B cell (primary cell): ENCODE measurements around the gene KRTAP2-4. TPM values are rescaled to one million over a fixed set of nuclear protein-coding genes. Genes with fewer than 3 reads are reported as not detected.
"Not testable (repeated sequence)": the region's sequence is repeated elsewhere in the genome, so short reads cannot be mapped to it uniquely, and the experiment has no call there.

Experiments used
- ATAC-seq: fragments of 200-7000 bp; cut with Tn5 transposase; one replicate; pipeline ENCODE4 v1.10.0; 2021; ENCODE audit warnings: low read depth, mild to moderate bottlenecking, moderate number of reproducible peaks, moderate library complexity
- CTCF ChIA-PET: fragments of 350-600 bp; sonication (Branson Sonifier 250); formaldehyde crosslinking; loops from one replicate; lab custom pipeline; 2021; ENCODE audit warnings: antibody characterized with exemption, inconsistent platforms; lab: Charles Lee
- POLR2A ChIA-PET: fragments of 350-600 bp; sonication (Branson Sonifier 250); formaldehyde crosslinking; loops from one replicate; lab custom pipeline; 2021; ENCODE audit warnings: antibody characterized with exemption; lab: Charles Lee
- DNase-seq: peaks from one replicate; pipeline ENCODE4 v3.0.0; 2013
- H2AFZ ChIP-seq: 2 replicates; pipeline ENCODE4 v1.6.1; 2012; ENCODE audit warnings: mild to moderate bottlenecking, low read depth, low read length; ENCODE audit not compliant: insufficient read depth, poor library complexity, severe bottlenecking
- H3K27ac ChIP-seq, 2 donors: 1 replicate in 1 of 2; 2 replicates in 1 of 2; pipeline ENCODE4 v1.5.1; 2012 to 2013; ENCODE audit warnings: low read length in 2 of 2, mild to moderate bottlenecking in 2 of 2, moderate library complexity in 1 of 2
- H3K27me3 ChIP-seq, 4 experiments: fragments of 200-600 bp in 1 of 4; sonication (generic) in 1 of 4; replicated peaks in 1 of 4; 1 replicate in 2 of 4; 2 replicates in 2 of 4; pipeline versions ENCODE4 v1.6.1 to v1.7.0; 2013 to 2016; ENCODE audit warnings: low read length in 3 of 4, mild to moderate bottlenecking in 2 of 4, mixed read lengths in 1 of 4, moderate library complexity in 1 of 4; ENCODE audit not compliant: insufficient read depth in 4 of 4, control insufficient read depth in 3 of 4; ENCODE audit errors: control extremely low read depth in 1 of 4
- H3K36me3 ChIP-seq, 2 experiments: replicated peaks in 1 of 2; 1 replicate in 1 of 2; 2 replicates in 1 of 2; pipeline versions ENCODE4 v1.6.1 to v1.7.1; 2013; ENCODE audit warnings: low read length in 1 of 2; ENCODE audit not compliant: insufficient read depth in 2 of 2, control insufficient read depth in 1 of 2; ENCODE audit errors: control extremely low read depth in 1 of 2, extremely low read depth in 1 of 2
- H3K4me1 ChIP-seq, 2 donors: fragments of 200-600 bp in 1 of 2; sonication (generic) in 1 of 2; 1 replicate in 1 of 2; 2 replicates in 1 of 2; pipeline versions ENCODE4 v1.5.1 to v1.6.1; 2013 to 2017; ENCODE audit warnings: low read length in 2 of 2; ENCODE audit not compliant: control insufficient read depth in 2 of 2, insufficient read depth in 2 of 2
- H3K4me2 ChIP-seq: replicated peaks from 2 replicates; pipeline ENCODE3; 2012; ENCODE audit warnings: mild to moderate bottlenecking, low read depth, low read length; ENCODE audit not compliant: poor library complexity, severe bottlenecking
- H3K4me3 ChIP-seq, 5 experiments: fragments of 200-600 bp in 1 of 5; sonication (generic) in 1 of 5; 1 replicate in 3 of 5; 2 replicates in 2 of 5; pipeline versions ENCODE4 v1.5.1 to v1.7.0; 2011 to 2016; ENCODE audit warnings: low read length in 4 of 5, mild to moderate bottlenecking in 4 of 5, low read depth in 2 of 5, control low read depth in 1 of 5, moderate library complexity in 1 of 5; ENCODE audit not compliant: insufficient read depth in 1 of 5; ENCODE audit errors: control extremely low read depth in 1 of 5, extremely low read depth in 1 of 5
- H3K79me2 ChIP-seq: fragments of 200-600 bp; sonication (generic); one replicate; pipeline ENCODE4 v1.6.0; 2016; ENCODE audit warnings: low read length; ENCODE audit not compliant: control insufficient read depth, insufficient read depth
- H3K9ac ChIP-seq: fragments of 200-600 bp; sonication (generic); 2 replicates; pipeline ENCODE4 v1.6.1; 2017; ENCODE audit warnings: mild to moderate bottlenecking, low read length, moderate library complexity
- H3K9me3 ChIP-seq, 3 donors: one replicate each; pipeline versions ENCODE4 v1.6.1 to v1.7.1; 2013; ENCODE audit warnings: low read length in 2 of 3; ENCODE audit not compliant: control insufficient read depth in 2 of 3, insufficient read depth in 1 of 3; ENCODE audit errors: control extremely low read depth in 1 of 3
- H4K20me1 ChIP-seq: 2 replicates; pipeline ENCODE4 v1.6.0; 2012; ENCODE audit warnings: mild to moderate bottlenecking, low read length; ENCODE audit not compliant: insufficient read depth, control insufficient read depth, poor library complexity, severe bottlenecking
- H3K27ac Mint-ChIP-seq: one replicate; pipeline ENCODE4 v1.8.0; 2021; ENCODE audit warnings: mixed read lengths
- H3K27me3 Mint-ChIP-seq: one replicate; pipeline ENCODE4 v1.8.0; 2021; ENCODE audit warnings: mixed read lengths
- H3K4me1 Mint-ChIP-seq: one replicate; pipeline ENCODE4 v1.8.0; 2021; ENCODE audit warnings: mixed read lengths
- H3K4me3 Mint-ChIP-seq: one replicate; pipeline ENCODE4 v1.8.0; 2021; ENCODE audit warnings: mixed read lengths
- H3K9me3 Mint-ChIP-seq: one replicate; pipeline ENCODE4 v1.8.0; 2022; ENCODE audit warnings: mixed read lengths; ENCODE audit not compliant: insufficient read depth
- EZH2 ChIP-seq: IDR thresholded peaks from 2 replicates; pipeline ENCODE4 v1.6.1; 2012; ENCODE audit warnings: borderline replicate concordance, low read depth, mild to moderate bottlenecking, moderate library complexity, low read length; ENCODE audit not compliant: insufficient read depth, poor library complexity, severe bottlenecking
- WGBS: methylation state at CpG from one replicate; pipeline ENCODE4 v1.1.5; 2013; ENCODE audit warnings: missing lambda C conversion rate; ENCODE audit not compliant: insufficient coverage; 5-methylcytosine and 5-hydroxymethylcytosine counted together
- intact Hi-C: fragments of 100-400 bp; cut with micrococcal nuclease; formaldehyde crosslinking; loops from one replicate; pipeline ENCODE4 v1.10.0; 2022
- polyA plus RNA-seq: library from polyadenylated mRNA; depleted of rRNA; stranded (reverse); fragments of >200 nt; gene quantifications from 2 replicates; pipeline ENCODE4 v1.2.3, GENCODE V29; 2012
- total RNA-seq, 2 donors: library from RNA; stranded (reverse); fragments of 120-200 nt in 1 of 2; gene quantifications; 1 replicate in 1 of 2; 2 replicates in 1 of 2; pipeline versions ENCODE4 v1.2.3 to v1.2.4, GENCODE V29; 2013 to 2022
- TF ChIP-seq, protein P1 (sequence below): fragments of 200-600 bp; IDR thresholded peaks from one replicate; pipeline ENCODE4 v1.8.0; 2022; ENCODE audit warnings: antibody characterized with exemption, mild to moderate bottlenecking

Gene KRTAP2-4
- total and polyA plus RNA-seq, 2 donors (not counting 1 experiment from before 2014, with no cell fraction given), result not detected

DNA sequence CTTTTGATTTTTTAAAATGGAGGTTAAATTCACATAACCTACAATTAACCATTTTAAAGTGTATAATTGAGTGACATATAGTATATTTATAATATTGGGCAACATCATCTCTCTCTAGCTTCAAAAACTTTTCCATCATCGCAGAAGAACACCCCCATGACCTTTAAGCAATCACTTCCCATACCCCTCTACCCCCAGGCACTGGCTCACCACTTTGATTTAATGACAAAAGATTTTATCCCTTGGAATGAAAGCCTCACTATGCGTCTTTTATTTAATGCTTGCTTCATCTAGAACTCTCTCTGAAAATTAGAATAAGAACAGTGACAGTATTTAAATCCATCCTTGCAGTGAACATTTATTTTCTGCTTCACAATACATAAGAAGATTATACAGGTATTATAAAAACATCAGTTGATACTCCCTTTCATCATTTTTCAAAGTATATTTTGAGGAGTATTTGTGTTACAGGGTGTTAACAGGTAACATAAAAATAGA is 27.8 kb downstream of the KRTAP2-4 start:
- TF ChIP-seq, protein P1, sequence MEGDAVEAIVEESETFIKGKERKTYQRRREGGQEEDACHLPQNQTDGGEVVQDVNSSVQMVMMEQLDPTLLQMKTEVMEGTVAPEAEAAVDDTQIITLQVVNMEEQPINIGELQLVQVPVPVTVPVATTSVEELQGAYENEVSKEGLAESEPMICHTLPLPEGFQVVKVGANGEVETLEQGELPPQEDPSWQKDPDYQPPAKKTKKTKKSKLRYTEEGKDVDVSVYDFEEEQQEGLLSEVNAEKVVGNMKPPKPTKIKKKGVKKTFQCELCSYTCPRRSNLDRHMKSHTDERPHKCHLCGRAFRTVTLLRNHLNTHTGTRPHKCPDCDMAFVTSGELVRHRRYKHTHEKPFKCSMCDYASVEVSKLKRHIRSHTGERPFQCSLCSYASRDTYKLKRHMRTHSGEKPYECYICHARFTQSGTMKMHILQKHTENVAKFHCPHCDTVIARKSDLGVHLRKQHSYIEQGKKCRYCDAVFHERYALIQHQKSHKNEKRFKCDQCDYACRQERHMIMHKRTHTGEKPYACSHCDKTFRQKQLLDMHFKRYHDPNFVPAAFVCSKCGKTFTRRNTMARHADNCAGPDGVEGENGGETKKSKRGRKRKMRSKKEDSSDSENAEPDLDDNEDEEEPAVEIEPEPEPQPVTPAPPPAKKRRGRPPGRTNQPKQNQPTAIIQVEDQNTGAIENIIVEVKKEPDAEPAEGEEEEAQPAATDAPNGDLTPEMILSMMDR, result no peak
- no peak for TF ChIP-seq EZH2
- 80% methylated on average over 1 of the region's 2 CpGs for WGBS
- Mint-ChIP-seq H3K27ac (no peak overlapping the region), H3K9me3 (peaks cover 5% of the 10 kb centered on the region), H3K27me3 (peaks cover 39% of the 10 kb centered on the region), H3K4me1 (no peaks in the 10 kb centered on the region), H3K4me3 (no peak overlapping the region)
- Histone ChIP-seq H3K36me3 (no peaks in the 10 kb centered on the region), H3K4me2 (no peak overlapping the region), H3K79me2 (no peaks in the 10 kb centered on the region), H4K20me1 (no peaks in the 10 kb centered on the region), H3K4me3 (no peak overlapping the region), H3K9me3 (peaks cover 0 to 3% (median 0%) of the 10 kb centered on the region in 3 donors), H3K4me1 (no peaks in the 10 kb centered on the region), H3K9ac (no peak overlapping the region), H2AFZ (no peak overlapping the region), H3K27ac (no peak overlapping the region), H3K27me3 (peaks cover 0 to 4% (median 0%) of the 10 kb centered on the region in 4 experiments)
- CTCF ChIA-PET, result no interaction called here
- intact Hi-C loops, result no loop called here
- DNase-seq (no peak), ATAC-seq (no peak)
- POLR2A ChIA-PET, result no interaction called here

DNA sequence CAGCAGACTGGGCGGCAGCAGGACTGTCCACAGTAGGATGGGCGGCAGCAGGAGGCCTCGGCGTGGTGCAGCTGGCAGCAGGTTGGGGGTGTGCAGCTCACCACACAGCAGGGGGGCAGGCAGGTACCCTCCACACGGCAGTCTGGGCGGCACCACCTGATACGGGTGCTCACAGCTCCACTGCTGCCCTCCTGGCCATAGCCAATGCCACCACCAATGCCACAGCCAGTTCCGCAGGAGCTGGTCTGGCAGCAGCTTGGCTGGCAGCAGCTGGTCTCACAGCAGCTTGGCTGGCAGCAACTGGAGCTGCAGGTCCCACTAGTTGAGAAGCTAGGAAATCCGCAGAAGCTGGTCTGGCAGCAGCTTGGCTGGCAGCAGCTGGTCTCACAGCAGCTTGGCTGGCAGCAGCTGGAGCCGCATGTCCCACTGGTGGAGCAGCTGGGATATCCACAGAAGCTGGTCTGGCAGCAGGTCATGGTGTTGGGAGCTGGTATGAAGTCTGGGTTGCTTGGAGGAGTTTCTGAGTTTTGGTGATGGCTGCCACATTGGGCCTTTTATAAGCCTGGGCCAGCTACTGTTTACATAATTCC is 31.2 kb downstream of the KRTAP2-4 start, which contains the start of gene KRTAP1-3:
Gene KRTAP1-3 (minus strand): TSS at position 529 of the 590 bp plus-strand sequence. CDS start 53 bp downstream, at position 476.
- H2AFZ ChIP-seq, H3K9me3 ChIP-seq, H3K36me3 ChIP-seq, intact Hi-C loops, H3K9me3 Mint-ChIP-seq, H3K27ac ChIP-seq, DNase-seq, H3K4me2 ChIP-seq, H3K9ac ChIP-seq, H4K20me1 ChIP-seq, H3K27me3 ChIP-seq, H3K4me3 ChIP-seq, H3K4me1 Mint-ChIP-seq, POLR2A ChIA-PET, H3K79me2 ChIP-seq, H3K27ac Mint-ChIP-seq, H3K4me3 Mint-ChIP-seq, ATAC-seq, CTCF ChIA-PET, H3K4me1 ChIP-seq: not testable (repeated sequence)
- 79% methylated on average over 6 of the region's 10 CpGs for WGBS
- H3K27me3 Mint-ChIP-seq, result peaks cover 37% of the 10 kb centered on the region
